HG03060 (cell line): Measurements from ENCODE around the gene KHDC1.
"Not testable (repeated sequence)": the region's sequence is repeated elsewhere in the genome, so short reads cannot be mapped to it uniquely, and the experiment has no call there.

Experiments used
- ATAC-seq: cut with Tn5 transposase; IDR thresholded peaks from one replicate; pipeline ENCODE4 v1.9.1; 2021; ENCODE audit warnings: low read depth, moderate number of reproducible peaks; ENCODE audit not compliant: unreplicated experiment

Gene KHDC1

GRCh38 chr6:73252703-73253102, 10.3 kb downstream of the KHDC1 start:
- ATAC-seq: no peak

GRCh38 chr6:73250016-73250415, 13.0 kb downstream of the KHDC1 start:
- ATAC-seq: no peak

- ATAC-seq: no peak
These were observed 14.6 kb downstream of the KHDC1 start for GRCh38 chr6:73248192-73248903.

GRCh38 chr6:73242001-73242400, 21.0 kb downstream of the KHDC1 start:
- ATAC-seq: no peak

- ATAC-seq: no peak
These were observed 22.3 kb downstream of the KHDC1 start for GRCh38 chr6:73240730-73241129.

GRCh38 chr6:73236144-73236750, 26.7 kb downstream of the KHDC1 start:
- no peak for ATAC-seq

- no peak for ATAC-seq
These were observed 28.3 kb downstream of the KHDC1 start for GRCh38 chr6:73234733-73235132.

- ATAC-seq: not testable (repeated sequence)
These were observed 29.0 kb downstream of the KHDC1 start for GRCh38 chr6:73233971-73234370.

- no peak for ATAC-seq
These were observed 29.9 kb downstream of the KHDC1 start for GRCh38 chr6:73233048-73233447.

GRCh38 chr6:73231986-73232391, 31.0 kb downstream of the KHDC1 start:
- peak; percentile 72 for ATAC-seq

GRCh38 chr6:73227606-73228255, 35.3 kb downstream of the KHDC1 start:
- no peak for ATAC-seq

GRCh38 chr6:73225396-73225795, 37.6 kb downstream of the KHDC1 start, which contains the start of gene KHDC1L:
KHDC1L (minus strand) TSS chr6:73225496; CDS start chr6:73225408, 88 bp downstream.
- no peak for ATAC-seq

- no peak for ATAC-seq
These were observed 46.1 kb downstream of the KHDC1 start for GRCh38 chr6:73216859-73217258.

- ATAC-seq: no peak
These were observed 53.9 kb downstream of the KHDC1 start for GRCh38 chr6:73209117-73209516.

- no peak for ATAC-seq
These were observed 55.7 kb downstream of the KHDC1 start for GRCh38 chr6:73207221-73207837.

GRCh38 chr6:73204252-73204651, 58.7 kb downstream of the KHDC1 start:
- no peak for ATAC-seq

- ATAC-seq: no peak
These were observed 59.9 kb downstream of the KHDC1 start for GRCh38 chr6:73203098-73203497.

GRCh38 chr6:73200735-73201134, 62.3 kb downstream of the KHDC1 start:
- ATAC-seq: no peak

GRCh38 chr6:73200247-73200646, 62.7 kb downstream of the KHDC1 start:
- ATAC-seq: no peak

- ATAC-seq: no peak
These were observed 68.3 kb downstream of the KHDC1 start for GRCh38 chr6:73194744-73195143.

GRCh38 chr6:73193302-73193701, 69.7 kb downstream of the KHDC1 start:
- not testable (repeated sequence) for ATAC-seq
